ENCODE measurements around the gene ARHGEF2.
A peak's percentile ranks its signal among the peaks of the same experiment; 100 is the strongest.

Gene ARHGEF2

DNA sequence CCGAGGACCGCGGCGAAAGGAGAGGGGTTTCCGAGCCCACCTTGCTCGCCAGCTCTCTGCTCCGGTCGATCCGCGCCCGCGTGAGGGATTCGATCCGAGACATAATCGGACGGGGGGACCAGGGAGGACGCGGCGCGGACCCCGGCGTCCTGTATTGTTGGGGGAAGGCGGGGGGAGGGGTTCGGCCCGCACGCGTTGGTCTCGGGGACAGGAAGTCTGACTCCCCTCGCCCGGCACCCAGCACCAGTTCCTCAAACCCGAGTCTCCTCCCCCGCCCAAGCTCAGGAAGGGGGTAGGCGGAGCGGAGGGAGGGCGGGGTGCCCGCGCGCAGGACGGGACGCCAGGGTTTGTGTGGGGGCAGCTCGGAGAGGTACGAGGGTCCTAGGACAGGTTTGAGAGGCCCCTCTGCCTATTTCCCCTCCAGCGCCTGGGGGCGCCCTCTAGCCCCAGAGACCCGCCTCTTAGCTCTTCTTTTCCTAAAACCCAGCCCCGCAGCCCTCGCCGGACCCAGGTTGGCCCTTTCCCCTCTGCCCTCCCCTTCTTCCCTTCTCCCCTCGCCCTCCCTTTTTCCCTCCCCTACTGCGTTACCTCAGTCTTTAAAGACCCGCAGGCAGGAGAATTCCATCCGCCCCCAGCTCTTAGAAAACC is at the start of gene ARHGEF2:
ARHGEF2 (minus strand) TSS at position 223 of the 648 bp plus-strand sequence; CDS start at position 103, 120 bp downstream.
- peak; percentile 60 for DNase-seq

GRCh38 chr1:156026588-156026987 is 48.2 kb upstream of the ARHGEF2 start:
- no peak for DNase-seq

GRCh38 chr1:156025876-156026275 is 47.5 kb upstream of the ARHGEF2 start:
- no peak for DNase-seq

DNA sequence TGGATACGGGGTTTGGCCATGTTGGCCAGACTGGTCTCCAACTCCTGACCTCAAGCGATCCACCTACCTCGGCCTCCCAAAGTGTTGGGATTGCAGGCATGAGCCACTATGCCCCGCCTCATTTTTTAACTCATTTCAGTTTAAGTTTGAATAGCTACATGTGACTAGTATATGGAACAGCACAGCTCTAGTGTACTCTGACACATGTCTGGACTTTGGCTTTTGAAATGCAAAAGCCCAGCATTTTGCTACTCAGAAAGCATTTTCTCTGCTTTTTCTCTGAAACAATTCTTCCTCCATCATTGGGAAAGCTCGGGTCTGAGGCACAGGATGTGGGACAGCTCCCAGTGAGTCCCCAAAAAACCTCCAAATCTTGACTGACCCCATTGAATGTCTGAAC is 46.5 kb upstream of the ARHGEF2 start:
- DNase-seq = no peak

GRCh38 chr1:156021954-156022353 is 43.6 kb upstream of the ARHGEF2 start:
- DNase-seq = no peak

- no peak for DNase-seq
These were observed 42.7 kb upstream of the ARHGEF2 start for GRCh38 chr1:156021093-156021428.

- DNase-seq = peak; percentile 94
These were observed 42.1 kb upstream of the ARHGEF2 start, which contains the start of gene SSR2 for GRCh38 chr1:156020293-156021092. Gene SSR2, minus strand, starts transcription at chr1:156020951. Its CDS starts 784 bp downstream, at chr1:156020167.

- no peak for DNase-seq
These were observed 41.6 kb upstream of the ARHGEF2 start for GRCh38 chr1:156019946-156020292.

DNA sequence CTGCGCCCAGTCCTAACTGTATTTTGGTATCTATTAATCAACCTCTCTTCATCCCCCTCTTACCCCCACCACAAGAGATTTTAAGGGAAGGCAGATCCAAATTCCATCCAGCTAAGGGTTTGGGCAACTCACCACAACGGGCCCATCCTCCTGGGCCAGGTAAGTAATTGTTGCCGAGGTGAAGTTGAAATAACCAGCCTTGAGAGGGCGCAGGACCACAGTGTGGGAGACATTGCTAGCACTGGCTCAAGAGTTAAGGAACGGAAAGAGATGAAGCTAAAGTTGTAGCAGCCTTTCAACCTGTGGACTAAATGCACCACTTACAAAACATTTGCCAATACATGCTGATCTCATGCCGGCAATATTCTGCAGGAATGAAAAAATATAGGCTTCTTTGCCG is 36.5 kb upstream of the ARHGEF2 start:
- DNase-seq = no peak

DNA sequence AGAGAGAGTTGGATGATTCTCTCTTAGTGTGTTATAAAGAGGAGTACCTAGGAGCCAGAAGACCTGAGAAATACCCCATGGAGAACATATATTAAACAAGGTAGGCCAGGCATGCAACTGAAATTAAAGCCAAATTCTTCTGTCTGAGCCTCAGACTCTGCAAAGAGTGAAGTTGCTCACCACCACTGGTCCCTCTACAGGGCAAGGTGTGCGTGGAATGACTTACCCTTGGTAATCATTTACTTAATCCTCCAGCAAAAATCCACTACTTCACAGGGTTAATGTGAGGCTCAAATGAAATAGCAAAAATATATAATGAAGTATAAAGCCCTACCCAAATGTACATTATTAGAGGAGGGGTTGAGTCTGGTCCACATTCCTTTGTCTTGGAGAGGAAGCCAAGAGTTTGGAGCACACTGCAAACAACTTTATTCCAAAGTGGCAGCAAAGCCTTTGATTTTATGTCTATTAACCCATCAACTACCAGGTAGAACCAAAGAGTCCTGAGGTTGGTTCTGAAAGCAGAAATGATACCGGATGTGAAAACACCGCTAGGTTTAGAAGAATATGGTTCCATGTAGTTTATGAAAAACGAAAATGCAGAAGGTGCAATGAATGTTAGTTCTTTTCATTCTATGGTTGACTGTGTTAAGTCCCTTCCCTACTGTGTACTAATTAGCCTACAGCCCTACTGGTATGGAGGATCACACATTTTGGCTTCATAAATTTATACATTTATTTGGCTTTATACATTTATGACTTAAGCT is 33.9 kb upstream of the ARHGEF2 start:
- no peak for DNase-seq

DNA sequence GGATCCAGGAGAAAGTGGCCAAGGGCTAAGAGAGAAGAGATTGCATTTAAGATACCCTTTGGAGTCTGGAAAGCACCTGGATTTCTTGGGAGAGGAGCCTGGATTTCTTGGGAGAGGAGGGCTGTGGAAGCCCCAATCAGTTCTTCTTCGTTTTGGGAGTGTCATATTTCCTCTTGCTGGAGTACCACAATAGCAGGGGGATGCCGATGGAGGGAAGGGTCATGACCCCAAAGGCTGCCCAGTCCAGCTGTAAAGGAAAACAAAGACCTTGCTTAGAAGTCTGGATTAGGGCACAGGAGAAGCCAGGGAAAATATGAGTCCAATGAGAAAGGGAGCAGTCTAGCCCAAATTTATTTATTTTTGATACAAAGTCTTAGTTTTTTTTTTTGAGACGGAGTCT is 31.1 kb upstream of the ARHGEF2 start:
- DNase-seq = no peak

DNA sequence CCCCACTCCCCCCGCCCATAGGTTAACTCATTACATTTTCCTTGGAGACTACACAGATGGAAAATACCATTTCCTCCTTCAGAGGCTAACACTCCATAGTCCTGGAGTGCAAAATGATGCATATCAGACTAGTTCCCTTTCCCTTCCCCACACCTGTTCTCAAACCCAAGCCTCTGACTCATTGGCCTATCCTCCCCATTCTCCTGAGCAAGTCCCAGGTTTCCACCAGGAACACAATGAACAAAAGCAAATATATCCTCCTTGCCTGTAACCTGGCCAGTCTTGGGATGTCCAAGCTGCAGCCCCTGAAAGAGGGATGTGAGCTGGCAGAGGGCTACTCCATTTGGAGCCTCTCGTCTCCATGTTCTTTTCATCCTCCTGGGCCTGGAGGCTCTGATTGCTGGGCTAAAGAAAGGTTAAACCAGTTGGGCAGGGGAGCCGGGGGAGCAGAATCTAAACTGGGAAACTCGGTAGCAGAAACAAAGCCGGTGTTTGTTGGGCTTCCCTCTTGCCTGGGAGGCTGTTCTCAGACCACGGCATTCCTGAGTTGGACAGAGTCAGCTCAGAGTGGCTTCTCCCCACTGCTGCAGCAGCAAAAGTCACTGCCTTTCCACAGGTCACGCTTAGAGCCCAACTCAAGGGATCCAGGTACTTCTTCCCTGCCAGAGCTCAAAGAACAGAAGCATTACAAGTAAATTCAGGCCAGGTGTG is 28.5 kb upstream of the ARHGEF2 start:
- DNase-seq = no peak

DNA sequence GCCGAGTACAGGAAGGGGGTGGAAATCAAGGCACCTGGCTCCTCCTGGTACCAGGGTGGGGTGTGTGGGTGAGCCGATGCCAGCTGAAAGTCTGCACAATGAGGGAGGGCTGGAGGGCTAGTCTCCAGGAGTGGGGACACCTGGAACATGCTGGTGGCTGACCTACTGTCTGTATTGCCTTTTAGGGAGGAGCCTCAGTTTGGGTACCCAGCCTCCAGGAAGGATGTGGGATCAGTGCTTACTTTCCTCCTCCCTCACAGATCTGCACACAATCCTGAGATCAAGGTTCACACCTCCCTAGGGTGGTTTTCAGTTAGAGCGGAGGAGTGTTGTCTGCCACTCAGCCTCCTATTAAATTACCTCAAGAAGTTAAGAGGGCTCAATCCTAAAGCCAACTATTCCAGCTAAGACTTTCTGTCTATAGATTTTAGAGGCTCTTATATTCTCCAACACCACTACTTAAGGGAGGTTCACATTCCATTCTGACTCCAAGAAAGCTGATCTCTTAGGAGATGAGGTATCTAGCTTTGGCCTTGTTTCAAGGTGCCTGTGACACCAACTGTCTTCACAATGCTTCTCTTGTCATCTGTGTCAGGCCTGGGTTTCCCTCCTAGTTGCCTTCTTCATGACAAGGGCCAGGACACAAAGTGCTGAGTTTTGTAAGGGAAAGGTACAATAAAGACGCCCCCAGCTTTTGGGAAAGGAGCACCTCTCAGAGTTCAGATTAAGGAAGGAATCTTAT is 26.7 kb upstream of the ARHGEF2 start:
- no peak for DNase-seq

DNA sequence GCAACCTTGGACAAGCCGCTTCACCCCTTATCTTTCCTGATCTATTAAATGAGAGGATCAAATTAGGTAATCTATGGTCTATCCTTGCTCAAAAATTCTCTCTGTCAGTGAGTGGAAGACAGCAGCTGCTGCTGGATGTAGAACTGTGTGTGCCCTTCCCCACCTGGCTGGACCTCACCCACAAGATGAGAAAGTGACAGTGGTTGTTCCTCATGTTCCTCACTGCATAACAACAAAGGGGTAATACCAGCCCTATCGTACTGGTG is 25.5 kb upstream of the ARHGEF2 start:
- DNase-seq = no peak

- no peak for DNase-seq
These were observed 24.0 kb upstream of the ARHGEF2 start for GRCh38 chr1:156002188-156002911.

- DNase-seq = no peak
These were observed 23.4 kb upstream of the ARHGEF2 start for GRCh38 chr1:156001662-156002171.

DNA sequence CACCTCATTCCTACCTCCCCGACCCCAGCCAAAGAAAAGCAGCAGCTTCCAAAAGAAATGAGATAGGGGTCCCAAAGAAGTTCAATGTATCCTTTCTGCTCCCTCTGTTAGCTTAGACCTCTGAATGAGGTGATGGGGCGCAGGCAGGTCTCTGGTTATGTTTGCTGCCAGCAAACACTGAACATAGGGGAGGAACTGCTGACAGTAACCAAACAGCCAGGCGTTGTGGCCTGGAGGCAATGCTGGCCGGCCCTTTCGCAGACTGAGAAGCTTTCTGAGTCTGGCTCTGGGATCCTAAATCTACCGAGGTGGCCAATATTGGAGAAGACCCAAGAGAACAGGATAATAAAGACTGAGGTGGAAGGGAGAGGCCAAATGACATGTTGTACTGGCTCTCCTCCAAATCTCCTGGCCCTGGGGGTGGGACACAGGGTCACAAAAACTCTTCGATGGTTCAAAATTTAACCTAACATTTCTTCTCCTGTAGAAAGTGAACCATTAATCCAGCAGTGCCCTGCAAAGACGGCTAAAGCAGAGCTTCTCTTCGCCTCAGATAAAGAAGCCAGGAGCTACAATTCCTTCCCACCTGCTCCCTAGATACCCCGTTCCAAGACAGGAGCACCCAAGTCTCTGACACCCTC is 22.8 kb upstream of the ARHGEF2 start:
- no peak for DNase-seq

GRCh38 chr1:155999964-156000363 is 21.6 kb upstream of the ARHGEF2 start:
- no peak for DNase-seq

DNA sequence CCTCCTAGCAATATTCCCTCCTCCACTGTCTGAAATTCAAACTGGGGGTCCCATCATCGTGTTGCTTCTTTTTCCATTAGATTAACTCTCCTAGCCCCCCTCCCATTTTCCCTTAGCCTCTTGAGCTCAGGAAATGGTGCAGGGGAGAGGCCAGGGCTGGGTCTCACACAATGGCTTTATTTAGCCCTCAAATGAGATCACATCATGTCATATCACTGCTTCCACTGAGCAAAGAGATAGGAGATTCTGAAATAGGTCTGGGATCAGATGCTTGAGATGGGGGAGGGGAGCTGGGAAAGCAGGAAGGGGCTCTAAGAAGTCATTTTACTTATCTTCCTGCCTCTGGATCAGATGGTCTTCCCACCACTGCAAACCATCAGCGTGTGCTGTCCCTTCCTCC is 17.8 kb upstream of the ARHGEF2 start:
- DNase-seq = no peak

GRCh38 chr1:155993595-155993994 is 15.2 kb upstream of the ARHGEF2 start:
- DNase-seq = no peak

Measured in midbrain (tissue), 1 donor.